Adrenal gland (tissue), 12 donors: ENCODE data around the gene CBL. TPM values are rescaled to one million over a fixed set of nuclear protein-coding genes. Genes with fewer than 3 reads are reported as not detected.

Experiments used
- DNase-seq, 7 donors: peaks; one replicate each; pipeline ENCODE4 v3.0.0-alpha.2; 2019 to 2020
- H3K27ac ChIP-seq, 5 donors: fragments of 200-600 bp; sonication (generic) in 4 of 5; 1 replicate in 3 of 5; 2 replicates in 2 of 5; pipeline versions ENCODE4 v1.5.1 to v1.8.0; 2016 to 2020; ENCODE audit warnings: mild to moderate bottlenecking in 1 of 5
- H3K27me3 ChIP-seq: fragments of 200-600 bp; 2 replicates; pipeline ENCODE4 v1.8.0; 2021
- H3K36me3 ChIP-seq, 2 donors: fragments of 200-600 bp; replicated peaks in 1 of 2; 1 replicate in 1 of 2; 2 replicates in 1 of 2; pipeline versions ENCODE4 v1.5.1 to v1.8.0; 2018 to 2022
- H3K4me1 ChIP-seq, 2 donors: fragments of 200-600 bp; replicated peaks in 1 of 2; 1 replicate in 1 of 2; 2 replicates in 1 of 2; pipeline versions ENCODE4 v1.5.1 to v1.8.0; 2018 to 2021
- H3K4me3 ChIP-seq, 4 donors: fragments of 200-600 bp; sonication (generic) in 3 of 4; one replicate each; pipeline ENCODE4 v1.5.1; 2016 to 2018
- H3K9me3 ChIP-seq, 3 donors: fragments of 200-600 bp; sonication (generic) in 1 of 3; replicated peaks in 1 of 3; 1 replicate in 2 of 3; 2 replicates in 1 of 3; pipeline versions ENCODE4 v1.5.1 to v1.8.0; 2016 to 2021
- POLR2A ChIP-seq, 2 donors: fragments of 450-650 bp; IDR thresholded peaks; one replicate each; pipeline ENCODE4 v1.6.1; 2017; ENCODE audit warnings: antibody characterized with exemption in 2 of 2, mild to moderate bottlenecking in 2 of 2, moderate library complexity in 1 of 2
- WGBS, 4 donors: extraction: QIAGEN DNeasy Blood & Tissue Kit in 2 of 4; methylation state at CpG; one replicate each; pipeline versions ENCODE4 v1.1.5 to v1.1.7; 2013 to 2017; 5-methylcytosine and 5-hydroxymethylcytosine counted together
- intact Hi-C, 2 donors: fragments of 100-400 bp; cut with DNase I; formaldehyde crosslinking; loops; one replicate each; pipeline versions ENCODE4 v1.14.1 to v1.15.0; 2022 to 2023
- polyA plus RNA-seq, 3 donors: library from polyadenylated mRNA; stranded (reverse); fragments of 200-250 nt in 2 of 3; fragments of 350-450 nt in 1 of 3; fragmentation: Illumina TruSeq in 1 of 3; extraction: RNeasy Lipid Tissue Mini Kit (QIAGEN cat#74804) in 1 of 3; gene quantifications; one replicate each; pipeline ENCODE4 v1.2.3, GENCODE V29; 2013 to 2014
- total RNA-seq, 9 donors: library from RNA; depleted of rRNA in 4 of 9; stranded (reverse); fragments of >200 nt in 4 of 9; fragments of 120-200 nt in 1 of 9; fragmentation: NEBNext Ultra II Directional in 1 of 9; extraction: Animal tissue kit (Norgen Biotek cat#: 25700) in 1 of 9; gene quantifications; one replicate each; pipeline versions ENCODE4 v1.1.0 to v1.2.4, GENCODE V29; 2013 to 2023
- TF ChIP-seq, protein P1 (sequence below), 6 experiments: fragments of 450-650 bp in 4 of 6; fragments of 200-600 bp in 2 of 6; sonication (generic) in 1 of 6; IDR thresholded peaks; 1 replicate in 5 of 6; 2 replicates in 1 of 6; pipeline versions ENCODE4 v1.5.1 to v1.8.0; 2016 to 2021; ENCODE audit warnings: antibody characterized with exemption in 6 of 6, mild to moderate bottlenecking in 2 of 6, moderate library complexity in 1 of 6
- donor health status: healthy with polysubstance abuse.
- donor health status: Bipolar disorder and iron deficiency.
- donor health status: DM: yes; HTN: yes; CAD: no.
- donor health status: DM: no; HTN: no; CAD: no.
- donor health status: DM: no; HTN: no; CAD: no.
- donor health status: DM: yes; HTN: yes; CAD: no.

Gene CBL
- total and polyA plus RNA-seq, 12 donors = 4.9 to 21.9 (median 13.5) TPM

DNA sequence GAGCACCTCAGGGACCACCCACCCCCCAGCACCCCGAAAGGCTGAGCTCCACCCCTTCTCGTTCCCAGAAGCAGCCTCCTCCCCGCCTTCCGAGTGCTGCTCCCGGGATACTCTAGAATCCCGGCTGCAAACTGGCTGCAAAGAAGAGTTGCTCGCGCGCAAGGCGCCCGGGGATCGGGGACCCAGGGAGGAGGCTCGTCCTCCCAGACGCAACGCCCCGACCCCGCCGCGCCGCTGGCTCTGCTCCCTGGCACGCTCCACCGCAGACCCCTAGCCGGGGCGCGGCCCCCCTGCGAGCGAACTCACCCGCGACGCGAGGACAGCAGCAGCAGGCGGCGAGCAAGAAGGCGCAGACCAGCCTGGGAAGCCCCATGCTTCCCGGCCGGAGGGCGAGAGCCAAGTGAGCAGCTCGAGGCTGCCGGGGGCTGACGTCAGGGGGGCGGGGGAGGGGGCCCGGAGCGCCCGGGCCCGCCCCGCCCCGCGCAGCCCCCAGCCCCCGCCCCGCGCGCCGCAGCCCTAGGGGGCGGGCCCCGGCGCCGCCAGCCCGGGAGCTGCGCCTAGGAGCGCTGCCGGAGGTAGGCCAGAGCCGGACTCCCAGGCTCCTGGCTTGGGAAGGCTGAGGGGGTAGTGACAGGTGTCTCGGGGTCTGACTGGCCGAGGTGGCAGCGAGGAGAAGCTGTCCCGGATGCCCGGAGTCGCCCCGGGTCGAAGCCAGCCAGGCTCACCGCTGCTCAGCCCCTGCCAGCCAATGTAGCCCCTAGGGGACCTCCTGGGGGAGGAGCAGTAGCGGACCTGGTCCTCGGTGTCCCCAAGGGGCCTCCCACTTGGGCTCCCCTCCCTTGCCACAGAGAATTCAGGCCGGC lies 110.8 kb downstream of the CBL start, which contains the start of gene MCAM:
TSS of gene MCAM (minus strand) at position 402 of the 863 bp plus-strand sequence. CDS start at position 373, 29 bp downstream.
- peak in 3 of 7 donors; percentile 24 to 56 (median 33) for DNase-seq
- peaks cover 4% of the 10 kb centered on the region for H3K27me3 ChIP-seq
- TF ChIP-seq, protein P1, sequence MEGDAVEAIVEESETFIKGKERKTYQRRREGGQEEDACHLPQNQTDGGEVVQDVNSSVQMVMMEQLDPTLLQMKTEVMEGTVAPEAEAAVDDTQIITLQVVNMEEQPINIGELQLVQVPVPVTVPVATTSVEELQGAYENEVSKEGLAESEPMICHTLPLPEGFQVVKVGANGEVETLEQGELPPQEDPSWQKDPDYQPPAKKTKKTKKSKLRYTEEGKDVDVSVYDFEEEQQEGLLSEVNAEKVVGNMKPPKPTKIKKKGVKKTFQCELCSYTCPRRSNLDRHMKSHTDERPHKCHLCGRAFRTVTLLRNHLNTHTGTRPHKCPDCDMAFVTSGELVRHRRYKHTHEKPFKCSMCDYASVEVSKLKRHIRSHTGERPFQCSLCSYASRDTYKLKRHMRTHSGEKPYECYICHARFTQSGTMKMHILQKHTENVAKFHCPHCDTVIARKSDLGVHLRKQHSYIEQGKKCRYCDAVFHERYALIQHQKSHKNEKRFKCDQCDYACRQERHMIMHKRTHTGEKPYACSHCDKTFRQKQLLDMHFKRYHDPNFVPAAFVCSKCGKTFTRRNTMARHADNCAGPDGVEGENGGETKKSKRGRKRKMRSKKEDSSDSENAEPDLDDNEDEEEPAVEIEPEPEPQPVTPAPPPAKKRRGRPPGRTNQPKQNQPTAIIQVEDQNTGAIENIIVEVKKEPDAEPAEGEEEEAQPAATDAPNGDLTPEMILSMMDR (IDR thresholded peaks at IDR 0.05) = no peak
- TF ChIP-seq POLR2A (IDR thresholded peaks at IDR 0.05) = peak in 1 of 2 donors; percentile 41
- WGBS, 4 donors = 0 to 32% (median 5%) methylated on average over 3 to 71 of the region's 74 CpGs
- peak within 1 kb of the TSS in 2 of 5 donors; percentile 68 to 72 for H3K27ac ChIP-seq
- H3K9me3 ChIP-seq = no peaks in the 10 kb centered on the region
- intact Hi-C loops = no loop called here
- H3K4me3 ChIP-seq = peak within 1 kb of the TSS in 2 of 4 donors; percentile 13 to 63
- H3K4me1 ChIP-seq = peaks cover 20 to 45% of the 10 kb centered on the region in 2 donors
- no peaks in the 10 kb centered on the region for H3K36me3 ChIP-seq

DNA sequence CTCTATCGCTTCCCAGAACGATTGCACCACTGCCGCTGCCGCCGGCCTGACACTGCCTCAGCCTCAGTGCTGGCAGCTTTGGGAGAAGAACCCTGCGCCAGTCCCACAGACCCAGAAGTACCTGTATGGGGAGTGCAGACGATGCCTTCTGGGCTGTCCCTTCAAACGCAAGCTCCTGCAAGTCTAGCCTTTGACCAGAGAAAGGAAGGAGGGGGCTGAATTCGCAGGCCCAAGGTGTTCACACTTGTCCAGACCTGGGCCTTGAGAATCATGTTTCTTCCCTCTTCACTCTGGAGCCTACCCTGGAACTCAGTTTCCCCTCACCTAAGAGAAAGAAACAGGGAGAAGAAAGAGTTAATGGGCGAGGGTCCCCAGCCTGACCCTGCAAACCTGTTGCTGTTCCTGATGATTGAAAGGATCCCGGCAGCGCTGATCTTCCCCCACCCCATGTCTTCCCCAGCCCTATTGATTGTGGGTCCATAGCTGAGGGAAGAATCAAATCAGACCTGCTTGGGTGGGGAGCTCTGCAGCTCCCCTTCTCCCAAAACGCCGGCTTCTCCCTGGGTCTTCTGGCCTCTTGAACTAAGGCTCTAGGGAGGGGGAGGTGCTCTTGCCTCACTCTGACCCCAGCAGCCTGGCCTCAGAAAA lies 111.6 kb downstream of the CBL start:
- Histone ChIP-seq H3K27ac (peak overlapping the region in 2 of 5 donors; percentile 68 to 72), H3K4me3 (peak overlapping the region in 1 of 4 donors; percentile 63), H3K27me3 (peaks cover 4% of the 10 kb centered on the region), H3K9me3 (no peaks in the 10 kb centered on the region), H3K36me3 (no peaks in the 10 kb centered on the region), H3K4me1 (peaks cover 20 to 46% of the 10 kb centered on the region in 2 donors)
- TF ChIP-seq, protein P1 (IDR thresholded peaks at IDR 0.05) = no peak
- TF ChIP-seq POLR2A (IDR thresholded peaks at IDR 0.05) = no peak
- intact Hi-C loops = no loop called here
- 75 to 83% (median 77%) methylated on average over 9 to 14 of the region's 14 CpGs for WGBS, 4 donors
- no peak for DNase-seq

DNA sequence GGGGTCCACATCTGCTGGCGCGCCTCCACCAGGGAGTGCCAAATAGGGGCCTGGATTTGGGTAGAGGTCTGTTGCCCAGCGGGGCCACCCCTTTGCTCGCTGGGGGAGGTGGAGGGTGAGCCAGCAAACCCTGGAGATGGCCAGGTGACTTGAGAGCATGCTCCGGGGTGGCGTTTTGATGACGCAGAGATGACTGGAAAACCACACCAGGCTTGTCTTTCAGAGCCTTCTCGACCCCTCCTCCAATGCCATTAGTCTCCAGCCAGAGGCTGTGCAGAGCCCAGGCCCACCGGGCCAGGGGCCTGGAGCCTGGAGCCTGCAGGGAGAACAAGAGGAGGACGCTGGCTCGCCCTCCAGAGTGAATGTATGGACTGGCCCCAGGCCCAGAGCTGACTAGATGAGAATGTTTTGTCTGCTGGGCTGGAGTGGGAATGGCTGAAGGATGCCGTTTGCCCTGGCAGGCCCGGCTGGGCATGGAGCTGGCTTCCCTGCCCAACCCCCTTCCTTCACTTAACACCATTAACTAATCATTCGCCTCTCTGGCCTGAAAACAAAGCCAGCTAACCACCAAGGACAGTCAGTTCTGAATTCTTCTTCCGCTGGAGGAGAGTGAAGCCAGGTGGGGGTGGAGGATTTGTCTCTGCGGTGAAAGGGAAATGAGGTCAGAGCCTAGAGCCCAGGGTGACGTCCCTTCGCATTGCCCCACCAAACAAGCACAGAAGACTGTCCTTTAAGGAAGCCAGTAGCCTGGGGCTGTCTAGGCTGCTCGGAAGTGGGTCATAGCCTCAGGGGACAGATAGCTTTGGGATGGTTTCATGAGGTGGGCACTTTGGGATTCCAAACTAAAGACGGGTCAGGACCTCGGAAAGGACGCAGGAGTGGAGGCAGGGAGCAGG lies 112.3 kb downstream of the CBL start:
- TF ChIP-seq, protein P1 (IDR thresholded peaks at IDR 0.05) = no peak
- peak in 1 of 2 donors; percentile 27 for TF ChIP-seq POLR2A (IDR thresholded peaks at IDR 0.05)
- WGBS, 4 donors = 62 to 72% (median 66%) methylated on average over 15 to 22 of the region's 22 CpGs
- Histone ChIP-seq H3K36me3 (no peaks in the 10 kb centered on the region), H3K4me1 (peaks cover 20 to 46% of the 10 kb centered on the region in 2 donors), H3K4me3 (no peak overlapping the region), H3K27me3 (peaks cover 4% of the 10 kb centered on the region), H3K9me3 (no peaks in the 10 kb centered on the region), H3K27ac (peak overlapping the region in 2 of 5 donors; percentile 68 to 84)
- DNase-seq = peak in 6 of 7 donors; percentile 53 to 82 (median 67)
- intact Hi-C loops = no loop called here
